GM19324 (cell line): Measurements from ENCODE around the gene ZNF397.

ENCODE experiments used
- ATAC-seq: cut with Tn5 transposase; IDR thresholded peaks from one replicate; pipeline ENCODE4 v1.9.1; 2021; ENCODE audit warnings: mild to moderate bottlenecking, moderate library complexity; ENCODE audit not compliant: unreplicated experiment, low FRiP score

Gene ZNF397

DNA sequence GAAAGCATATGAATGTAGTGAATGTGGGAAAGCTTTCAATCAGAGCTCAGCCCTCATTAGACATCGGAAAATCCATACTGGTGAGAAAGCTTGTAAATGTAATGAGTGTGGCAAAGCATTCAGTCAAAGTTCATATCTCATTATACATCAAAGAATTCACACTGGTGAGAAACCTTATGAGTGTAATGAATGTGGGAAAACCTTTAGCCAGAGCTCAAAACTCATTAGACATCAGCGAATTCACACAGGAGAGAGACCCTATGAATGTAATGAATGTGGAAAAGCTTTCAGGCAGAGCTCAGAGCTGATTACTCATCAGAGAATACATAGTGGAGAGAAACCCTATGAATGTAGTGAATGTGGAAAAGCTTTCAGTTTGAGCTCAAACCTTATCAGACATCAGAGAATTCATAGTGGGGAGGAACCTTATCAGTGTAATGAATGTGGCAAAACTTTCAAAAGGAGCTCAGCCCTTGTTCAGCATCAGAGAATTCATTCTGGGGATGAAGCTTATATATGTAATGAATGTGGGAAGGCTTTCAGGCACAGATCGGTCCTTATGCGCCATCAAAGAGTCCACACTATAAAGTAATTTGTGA lies 5.0 kb downstream of the ZNF397 start:
- no peak for ATAC-seq

DNA sequence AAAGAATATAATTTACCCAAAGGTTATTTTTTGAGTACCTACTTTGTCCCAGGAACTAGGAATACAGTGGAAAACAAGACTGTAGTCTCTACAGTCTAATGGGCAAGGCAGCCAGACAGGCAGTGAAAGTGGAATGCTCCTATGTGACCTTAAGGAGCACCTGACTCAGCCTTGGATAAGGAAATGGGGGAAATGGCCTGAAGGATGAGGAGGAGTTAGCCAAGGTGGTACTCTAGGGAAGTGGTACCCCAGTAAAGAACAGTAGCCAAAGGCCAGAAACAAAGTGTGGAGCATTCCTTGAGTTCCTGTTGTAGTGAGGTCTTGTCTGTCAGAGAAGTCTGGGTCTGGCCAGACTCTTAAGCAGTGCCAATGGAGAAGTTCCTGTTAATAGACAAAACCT lies 6.0 kb downstream of the ZNF397 start:
- ATAC-seq, result no peak

DNA sequence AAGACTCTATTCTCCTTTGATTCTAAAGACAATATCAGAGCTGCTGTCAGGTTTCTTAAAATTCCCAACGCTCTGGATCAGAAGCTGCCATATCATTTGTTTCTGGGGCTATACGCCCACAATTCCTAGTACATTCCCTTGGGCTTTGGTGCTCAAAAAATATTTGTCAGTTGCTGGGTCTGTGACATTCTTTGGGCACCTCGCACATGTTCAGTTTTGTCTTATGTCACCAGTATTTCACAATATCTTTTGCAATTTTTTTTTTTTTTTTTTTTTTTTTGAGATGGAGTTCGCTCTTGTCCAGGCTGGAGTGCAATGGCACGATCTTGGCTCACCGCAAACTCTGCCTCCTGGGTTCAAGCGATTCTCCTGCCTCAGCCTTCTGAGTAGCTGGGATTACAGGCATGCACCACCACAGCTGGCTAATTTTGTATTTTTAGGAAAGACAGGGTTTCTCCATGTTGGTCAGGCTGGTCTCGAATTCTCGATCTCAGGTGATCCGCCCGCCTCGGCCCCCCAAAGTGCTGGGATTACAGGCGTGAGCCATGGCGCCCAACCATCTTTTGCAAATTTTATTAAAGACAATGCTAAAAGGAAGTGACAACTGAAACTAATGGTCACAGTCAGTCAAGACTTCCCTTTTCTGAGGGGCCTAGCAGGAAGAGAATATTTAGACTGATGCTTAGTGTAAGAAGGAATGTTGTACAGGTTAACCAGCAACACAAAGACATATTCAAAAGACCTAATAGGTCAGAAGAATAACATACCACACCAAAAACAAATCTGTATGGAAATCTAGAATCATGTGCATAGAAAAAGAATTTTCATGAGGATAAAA lies 6.8 kb downstream of the ZNF397 start:
- no peak for ATAC-seq

GRCh38 chr18:35248429-35248828 lies 7.6 kb downstream of the ZNF397 start:
- ATAC-seq, result no peak

DNA sequence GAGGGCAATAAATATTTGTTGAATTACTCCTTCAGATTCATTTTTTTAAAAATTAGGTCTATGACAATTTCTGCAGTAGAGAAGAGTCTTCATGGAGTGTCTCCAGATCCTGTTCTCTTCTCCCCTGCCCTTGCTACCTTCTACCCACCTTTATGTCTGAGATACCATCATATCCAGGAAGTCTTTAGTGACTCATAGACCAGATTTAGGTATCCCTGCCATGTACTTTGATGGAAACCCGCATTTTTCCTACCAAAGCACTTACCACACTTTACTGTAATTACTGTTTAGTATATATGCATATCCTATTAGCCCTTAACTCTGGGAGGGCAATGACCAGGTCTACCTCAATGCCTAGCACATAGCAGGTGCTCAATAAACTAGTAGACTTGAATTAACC lies 11.6 kb downstream of the ZNF397 start:
- no peak for ATAC-seq

DNA sequence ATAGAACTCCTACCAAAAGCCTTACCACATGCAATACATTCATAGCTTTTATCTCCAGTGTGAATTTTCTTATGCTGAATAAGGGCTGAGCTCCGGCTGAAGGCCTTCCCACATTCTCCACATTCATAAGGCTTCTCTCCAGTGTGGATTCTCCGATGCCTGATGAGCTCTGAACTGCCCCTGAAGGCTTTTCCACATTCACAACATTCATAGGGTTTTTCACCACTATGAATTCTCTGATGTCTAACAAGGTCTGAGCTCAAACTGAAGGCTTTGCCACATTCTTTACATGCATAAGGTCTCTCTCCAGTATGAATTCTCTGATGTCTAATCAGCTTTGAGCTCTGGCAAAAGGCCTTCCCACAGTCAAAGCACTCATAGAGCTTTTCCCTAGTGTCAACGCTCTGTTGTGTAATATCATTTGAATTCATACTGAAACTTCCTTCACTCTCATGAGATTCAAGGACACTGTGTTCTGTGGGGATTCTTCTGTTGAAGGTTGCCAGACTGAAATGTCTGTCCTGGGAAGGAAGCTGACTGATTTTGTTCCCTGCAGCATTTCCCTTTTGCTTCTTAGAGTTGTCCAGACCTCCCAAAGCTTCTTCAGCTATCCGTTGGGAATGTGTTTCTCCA lies 12.9 kb downstream of the ZNF397 start:
- no peak for ATAC-seq

- no peak for ATAC-seq
These were observed 16.1 kb downstream of the ZNF397 start for GRCh38 chr18:35256947-35257346.

- ATAC-seq, result no peak
These were observed 23.6 kb downstream of the ZNF397 start for GRCh38 chr18:35264409-35264808.

GRCh38 chr18:35267161-35267651 lies 26.4 kb downstream of the ZNF397 start:
- peak; percentile 75 for ATAC-seq

DNA sequence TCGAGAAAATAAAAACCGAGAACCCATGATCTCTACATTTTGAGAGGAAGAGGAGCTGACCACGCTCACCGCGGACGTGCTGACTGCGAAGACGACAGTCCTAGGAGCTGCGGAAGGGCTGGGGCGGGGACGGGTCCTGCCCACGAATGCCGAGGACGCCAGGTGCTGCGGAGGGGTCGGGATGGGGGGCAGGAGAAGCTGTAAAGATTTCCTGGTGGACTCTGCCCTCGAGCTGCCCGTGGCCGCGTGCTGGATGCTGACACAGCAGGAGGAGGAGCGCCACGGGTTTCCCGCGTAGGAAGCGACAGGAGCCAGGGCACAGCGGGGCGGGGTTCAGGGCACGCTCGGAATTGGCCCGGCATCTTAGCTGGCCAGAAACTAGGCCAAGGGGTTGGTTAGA lies 27.0 kb downstream of the ZNF397 start:
- ATAC-seq, result no peak

GRCh38 chr18:35268821-35269220 lies 28.0 kb downstream of the ZNF397 start:
- no peak for ATAC-seq

DNA sequence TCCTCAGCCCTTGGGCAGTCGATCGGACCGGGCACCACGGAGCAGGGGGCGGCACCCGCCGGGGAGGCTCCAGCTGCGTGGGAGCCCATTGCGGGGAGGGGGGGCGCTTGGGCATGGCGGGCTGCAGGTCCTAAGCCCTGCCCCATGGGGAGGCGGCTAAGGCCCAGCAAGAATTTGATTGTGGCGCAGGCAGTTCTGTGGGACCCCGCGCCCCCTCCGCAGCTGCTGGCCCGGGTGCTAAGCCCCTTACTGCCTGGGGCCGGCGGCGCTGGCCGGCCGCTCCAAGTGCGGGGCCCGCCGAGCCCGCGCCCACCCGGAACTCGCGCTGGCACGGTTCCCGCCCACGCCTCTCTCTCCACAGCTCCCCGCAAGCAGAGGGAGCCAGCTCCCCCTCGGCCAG lies 30.8 kb downstream of the ZNF397 start:
- ATAC-seq, result no peak

DNA sequence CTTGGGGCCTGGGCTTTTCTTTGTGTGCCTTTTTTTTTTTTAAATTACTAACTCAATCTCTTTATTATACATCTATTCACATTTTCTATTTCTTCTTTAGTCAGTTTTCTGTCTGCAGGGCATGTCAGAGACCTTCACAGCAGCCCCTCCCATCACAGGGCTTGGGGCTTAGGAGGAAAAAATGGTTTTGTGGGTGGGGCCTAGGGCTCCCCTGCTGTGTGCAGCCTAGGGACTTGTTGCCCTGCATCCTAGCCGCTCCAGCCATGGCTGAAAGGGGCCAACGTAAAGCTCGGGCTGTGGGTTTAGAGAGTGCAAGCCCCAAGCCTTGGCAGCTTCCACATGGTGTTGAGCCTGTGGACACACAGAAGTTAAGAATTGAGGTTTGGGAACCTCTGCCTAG lies 35.4 kb downstream of the ZNF397 start:
- no peak for ATAC-seq

DNA sequence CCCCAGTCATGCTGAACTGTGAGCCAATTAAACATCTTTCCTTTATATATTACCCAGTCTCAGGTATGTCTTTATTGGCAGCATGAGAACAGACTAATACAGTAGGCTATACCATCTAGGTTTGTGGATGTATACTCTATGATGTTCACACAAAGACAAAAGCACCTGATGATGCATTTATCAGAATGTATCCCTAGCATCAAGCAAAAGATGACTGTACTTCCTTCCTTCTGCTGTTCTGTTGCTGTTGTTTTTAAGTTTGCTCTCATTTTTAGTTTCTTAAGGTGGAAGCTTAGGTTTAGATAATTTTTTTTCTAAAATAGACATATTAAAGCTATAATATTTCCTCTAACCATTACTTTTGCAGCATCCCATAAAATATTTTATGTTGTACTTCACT lies 36.8 kb downstream of the ZNF397 start:
- no peak for ATAC-seq

- ATAC-seq, result no peak
These were observed 37.3 kb downstream of the ZNF397 start for GRCh38 chr18:35278085-35278484.

GRCh38 chr18:35278969-35279368 lies 38.1 kb downstream of the ZNF397 start:
- no peak for ATAC-seq

- no peak for ATAC-seq
These were observed 41.5 kb downstream of the ZNF397 start for GRCh38 chr18:35282353-35282752.

GRCh38 chr18:35283923-35284794 lies 43.3 kb downstream of the ZNF397 start:
- ATAC-seq, result no peak

DNA sequence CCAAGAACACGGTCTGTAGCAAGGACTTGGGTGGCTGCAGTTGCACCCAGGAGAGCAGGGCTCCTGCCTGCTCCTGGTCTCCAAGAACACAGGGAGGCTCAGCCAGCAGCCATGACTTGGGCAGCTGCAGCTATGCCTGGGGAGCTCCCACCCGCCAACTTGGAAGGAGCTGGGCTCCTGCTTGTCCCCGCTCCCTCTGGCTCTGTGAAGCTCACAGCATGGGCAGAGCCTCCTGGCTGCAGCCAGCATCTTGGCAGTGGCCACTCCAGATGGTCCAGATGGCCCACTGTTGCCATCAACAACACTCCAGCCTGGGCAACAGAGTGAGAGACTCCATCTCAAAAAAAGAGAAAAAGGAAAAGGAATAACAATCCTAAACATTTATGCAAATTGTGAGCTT lies 44.0 kb downstream of the ZNF397 start:
- ATAC-seq, result no peak

DNA sequence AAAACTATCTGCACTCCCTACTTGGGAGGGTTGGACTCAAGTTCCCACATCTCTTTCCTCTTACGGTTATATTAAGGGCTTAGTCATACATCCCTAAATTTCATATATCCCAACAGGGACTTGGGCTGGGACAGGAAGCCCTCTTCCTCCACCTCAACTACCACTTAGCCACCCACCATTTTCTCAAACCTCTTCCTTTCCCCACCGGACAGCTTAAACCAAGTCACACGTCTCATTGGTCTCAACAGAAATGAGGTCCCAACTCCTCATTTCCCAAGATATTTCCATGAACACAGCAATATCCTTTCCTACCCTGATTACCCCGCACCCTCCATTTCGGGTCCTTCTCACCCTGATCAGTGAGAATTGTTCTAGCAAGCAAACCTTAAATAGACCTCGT lies 48.5 kb downstream of the ZNF397 start:
- no peak for ATAC-seq

DNA sequence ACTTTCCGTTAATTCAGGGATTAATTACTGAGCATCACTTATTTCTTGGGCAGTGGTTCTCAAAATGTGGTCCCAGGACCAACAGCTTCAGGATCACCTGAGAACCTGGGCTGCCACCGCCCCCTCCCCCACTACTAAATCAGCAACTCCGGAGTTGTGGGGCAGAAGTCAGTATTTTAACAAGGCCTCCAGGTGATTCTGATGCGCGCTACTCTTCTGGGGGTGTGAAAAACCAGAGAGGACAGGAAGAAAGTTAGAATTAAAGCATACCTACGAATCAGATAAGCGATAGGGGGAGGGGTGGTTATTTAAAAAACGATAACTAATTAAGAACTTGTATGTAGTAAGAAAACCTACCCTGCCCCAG lies 48.9 kb downstream of the ZNF397 start:
- peak; percentile 33 for ATAC-seq
